Spleen (tissue), 11 donors: ENCODE results near the gene SLAIN2. TPM values are rescaled to one million over a fixed set of nuclear protein-coding genes. Genes with fewer than 3 reads are reported as not detected.
A peak's percentile ranks its signal among the peaks of the same experiment; 100 is the strongest.

Experiments
- DNase-seq: peaks from one replicate; pipeline ENCODE4 v3.0.0-alpha.2; 2020
- H3K27ac ChIP-seq, 8 donors: fragments of 200-600 bp; sonication (generic) in 7 of 8; 1 replicate in 4 of 8; 2 replicates in 4 of 8; pipeline versions ENCODE4 v1.5.0 to v1.8.0; 2016 to 2021; ENCODE audit warnings: inconsistent platforms in 4 of 8, mild to moderate bottlenecking in 4 of 8, moderate library complexity in 1 of 8
- H3K27me3 ChIP-seq, 7 donors: fragments of 200-600 bp; sonication (generic) in 6 of 7; replicated peaks in 1 of 7; 1 replicate in 4 of 7; 2 replicates in 3 of 7; pipeline versions ENCODE4 v1.5.0 to v1.8.0; 2016 to 2021; ENCODE audit warnings: inconsistent platforms in 3 of 7, mild to moderate bottlenecking in 1 of 7
- H3K36me3 ChIP-seq, 6 donors: fragments of 200-600 bp; sonication (generic) in 5 of 6; 1 replicate in 4 of 6; 2 replicates in 2 of 6; pipeline versions ENCODE4 v1.5.0 to v1.8.0; 2016 to 2021; ENCODE audit warnings: inconsistent platforms in 2 of 6
- H3K4me1 ChIP-seq, 6 donors: fragments of 200-600 bp; sonication (generic) in 5 of 6; 1 replicate in 3 of 6; 2 replicates in 3 of 6; pipeline versions ENCODE4 v1.5.0 to v1.8.0; 2016 to 2021; ENCODE audit warnings: inconsistent platforms in 3 of 6
- H3K4me3 ChIP-seq, 8 donors: fragments of 200-600 bp; sonication (generic) in 7 of 8; 1 replicate in 4 of 8; 2 replicates in 4 of 8; pipeline versions ENCODE4 v1.5.0 to v1.8.0; 2016 to 2021; ENCODE audit warnings: inconsistent platforms in 4 of 8, mild to moderate bottlenecking in 4 of 8, moderate library complexity in 2 of 8
- H3K9me3 ChIP-seq, 8 donors: fragments of 200-600 bp; sonication (generic) in 7 of 8; 1 replicate in 4 of 8; 2 replicates in 4 of 8; pipeline versions ENCODE4 v1.5.0 to v1.8.0; 2016 to 2021; ENCODE audit warnings: inconsistent platforms in 4 of 8
- CTCF ChIP-seq, 11 experiments: fragments of 200-600 bp in 7 of 11; fragments of 450-650 bp in 4 of 11; sonication (generic) in 4 of 11; IDR thresholded peaks in 8 of 11; conservative IDR thresholded peaks in 3 of 11; 1 replicate in 7 of 11; 2 replicates in 4 of 11; pipeline versions ENCODE4 v1.4.0 to v1.8.0; 2016 to 2021; ENCODE audit warnings: antibody characterized with exemption in 11 of 11, inconsistent platforms in 4 of 11, mild to moderate bottlenecking in 1 of 11
- POLR2A ChIP-seq, 3 donors: fragments of 450-650 bp; IDR thresholded peaks; one replicate each; pipeline ENCODE4 v1.5.1; 2017; ENCODE audit warnings: antibody characterized with exemption in 3 of 3, mild to moderate bottlenecking in 1 of 3
- POLR2AphosphoS5 ChIP-seq, 3 donors: sonication (generic); formaldehyde crosslinking; IDR thresholded peaks; one replicate each; pipeline ENCODE4 v1.5.1; 2017; ENCODE audit warnings: antibody characterized with exemption in 3 of 3
- WGBS, 5 donors: extraction: QIAGEN DNeasy Blood & Tissue Kit in 3 of 5; methylation state at CpG; one replicate each; pipeline versions ENCODE4 v1.1.5 to v1.1.7; 2013 to 2018; 5-methylcytosine and 5-hydroxymethylcytosine counted together
- intact Hi-C: fragments of 100-400 bp; cut with DNase I; formaldehyde crosslinking; loops from one replicate; pipeline ENCODE4 v1.15.0; 2023; ENCODE audit warnings: low total_unique reads
- polyA plus RNA-seq, 3 donors: library from polyadenylated mRNA; stranded (reverse); fragments of 200-250 nt; gene quantifications; one replicate each; pipeline ENCODE4 v1.2.1, GENCODE V29; 2013
- total RNA-seq, 7 donors: library from RNA; depleted of rRNA in 3 of 7; stranded (reverse); fragments of >200 nt in 3 of 7; fragmentation: NEBNext Ultra II Directional in 4 of 7; extraction: Animal tissue kit (Norgen Biotek cat#: 25700) in 4 of 7; gene quantifications; one replicate each; pipeline versions ENCODE4 v1.1.0 to v1.2.1, GENCODE V29; 2016 to 2021
- donor health status: healthy with polysubstance abuse.
- donor health status: DM: no; HTN: no; CAD: no; lungs with moderate emphysema.
- donor health status: DM: no; HTN: no; CAD: no.
- donor health status: Bipolar disorder and iron deficiency.
- donor health status: healthy.
- donor health status: DM: no; HTN: no; CAD: no.
- donor health status: DM: yes; HTN: yes; CAD: no.

SLAIN2 gene
- total and polyA plus RNA-seq, 10 donors, result 6.6 to 69.1 (median 45.1) TPM

GRCh38 chr4:48379587-48380180 lies 38.4 kb downstream of the SLAIN2 start:
- peaks cover 0 to 20% (median 7%) of the 10 kb centered on the region in 6 donors for H3K4me1 ChIP-seq
- intact Hi-C loops, result no loop called here
- H3K36me3 ChIP-seq, result peaks cover 0 to 72% (median 24%) of the 10 kb centered on the region in 6 donors
- no peak for TF ChIP-seq CTCF (IDR thresholded peaks at IDR 0.05 in 8 of 11, conservative IDR thresholded peaks at IDR 0.05 in 3 of 11)
- no peak for TF ChIP-seq POLR2A (IDR thresholded peaks at IDR 0.05)
- no peak for TF ChIP-seq POLR2AphosphoS5 (IDR thresholded peaks at IDR 0.05)
- H3K4me3 ChIP-seq, result no peak overlapping the region
- DNase-seq, result no peak
- no peaks in the 10 kb centered on the region for H3K9me3 ChIP-seq
- no peak overlapping the region for H3K27ac ChIP-seq
- H3K27me3 ChIP-seq, result no peaks in the 10 kb centered on the region
- WGBS, 5 donors, result 47 to 88% (median 57%) methylated on average over 1 of the region's 1 CpG

- Histone ChIP-seq H3K4me1 (peaks cover 0 to 20% (median 7%) of the 10 kb centered on the region in 6 donors), H3K27ac (peak overlapping the region in 2 of 8 donors; percentile 11 to 24), H3K36me3 (peaks cover 0 to 82% (median 28%) of the 10 kb centered on the region in 6 donors), H3K27me3 (no peaks in the 10 kb centered on the region), H3K4me3 (no peak overlapping the region), H3K9me3 (no peaks in the 10 kb centered on the region)
- intact Hi-C loops, result no loop called here
- WGBS, 5 donors, result 41 to 68% (median 50%) methylated on average over 1 of the region's 1 CpG
- no peak for TF ChIP-seq CTCF (IDR thresholded peaks at IDR 0.05 in 8 of 11, conservative IDR thresholded peaks at IDR 0.05 in 3 of 11)
- no peak for TF ChIP-seq POLR2AphosphoS5 (IDR thresholded peaks at IDR 0.05)
- TF ChIP-seq POLR2A (IDR thresholded peaks at IDR 0.05), result no peak
- DNase-seq, result no peak
Measured at GRCh38 chr4:48380583-48381167, 39.3 kb downstream of the SLAIN2 start.

GRCh38 chr4:48388525-48389154 lies 47.3 kb downstream of the SLAIN2 start:
- no peak overlapping the region for H3K4me3 ChIP-seq
- no peak for DNase-seq
- H3K27ac ChIP-seq, result peak overlapping the region in 3 of 8 donors; percentile 8 to 27 (median 22)
- no peaks in the 10 kb centered on the region for H3K27me3 ChIP-seq
- intact Hi-C loops, result no loop called here
- no peak for TF ChIP-seq POLR2A (IDR thresholded peaks at IDR 0.05)
- TF ChIP-seq CTCF (IDR thresholded peaks at IDR 0.05 in 8 of 11, conservative IDR thresholded peaks at IDR 0.05 in 3 of 11), result no peak
- TF ChIP-seq POLR2AphosphoS5 (IDR thresholded peaks at IDR 0.05), result no peak
- H3K4me1 ChIP-seq, result peaks cover 0 to 15% (median 5%) of the 10 kb centered on the region in 6 donors
- WGBS, 5 donors, result 72 to 92% (median 81%) methylated on average over 2 of the region's 2 CpGs
- peaks cover 0 to 92% (median 20%) of the 10 kb centered on the region in 6 donors for H3K36me3 ChIP-seq
- H3K9me3 ChIP-seq, result no peaks in the 10 kb centered on the region

- WGBS, 5 donors, result 88 to 100% (median 98%) methylated on average over 1 of the region's 1 CpG
- intact Hi-C loops, result no loop called here
- TF ChIP-seq CTCF (IDR thresholded peaks at IDR 0.05 in 8 of 11, conservative IDR thresholded peaks at IDR 0.05 in 3 of 11) (no peak), POLR2AphosphoS5 (IDR thresholded peaks at IDR 0.05) (no peak), POLR2A (IDR thresholded peaks at IDR 0.05) (no peak)
Measured at GRCh38 chr4:48396043-48396442, 54.7 kb downstream of the SLAIN2 start.

More at GRCh38 chr4:48396043-48396442, 54.7 kb downstream of the SLAIN2 start:
- no peak for DNase-seq
- Histone ChIP-seq H3K36me3 (peaks cover 0 to 61% (median 20%) of the 10 kb centered on the region in 6 donors), H3K4me1 (no peaks in the 10 kb centered on the region), H3K27me3 (no peaks in the 10 kb centered on the region), H3K27ac (no peak overlapping the region), H3K9me3 (no peaks in the 10 kb centered on the region), H3K4me3 (no peak overlapping the region)
